Testis (tissue), 2 donors: ENCODE measurements around the gene POLD2.

Source experiments
- POLR2A ChIP-seq: fragments of 450-650 bp; IDR thresholded peaks from one replicate; pipeline ENCODE4 v1.6.1; 2017; ENCODE audit warnings: antibody characterized with exemption, mild to moderate bottlenecking, moderate library complexity
- TF ChIP-seq, protein P1 (sequence below), 3 experiments: fragments of 450-650 bp in 2 of 3; fragments of 200-600 bp in 1 of 3; sonication (generic) in 1 of 3; IDR thresholded peaks; one replicate each; pipeline ENCODE4 v1.5.1; 2016 to 2019; ENCODE audit warnings: antibody characterized with exemption in 3 of 3, mild to moderate bottlenecking in 2 of 3, moderate library complexity in 1 of 3

GRCh38 chr7:44113764-44114354 lies 9.5 kb downstream of the POLD2 start:
- TF ChIP-seq, protein P1, sequence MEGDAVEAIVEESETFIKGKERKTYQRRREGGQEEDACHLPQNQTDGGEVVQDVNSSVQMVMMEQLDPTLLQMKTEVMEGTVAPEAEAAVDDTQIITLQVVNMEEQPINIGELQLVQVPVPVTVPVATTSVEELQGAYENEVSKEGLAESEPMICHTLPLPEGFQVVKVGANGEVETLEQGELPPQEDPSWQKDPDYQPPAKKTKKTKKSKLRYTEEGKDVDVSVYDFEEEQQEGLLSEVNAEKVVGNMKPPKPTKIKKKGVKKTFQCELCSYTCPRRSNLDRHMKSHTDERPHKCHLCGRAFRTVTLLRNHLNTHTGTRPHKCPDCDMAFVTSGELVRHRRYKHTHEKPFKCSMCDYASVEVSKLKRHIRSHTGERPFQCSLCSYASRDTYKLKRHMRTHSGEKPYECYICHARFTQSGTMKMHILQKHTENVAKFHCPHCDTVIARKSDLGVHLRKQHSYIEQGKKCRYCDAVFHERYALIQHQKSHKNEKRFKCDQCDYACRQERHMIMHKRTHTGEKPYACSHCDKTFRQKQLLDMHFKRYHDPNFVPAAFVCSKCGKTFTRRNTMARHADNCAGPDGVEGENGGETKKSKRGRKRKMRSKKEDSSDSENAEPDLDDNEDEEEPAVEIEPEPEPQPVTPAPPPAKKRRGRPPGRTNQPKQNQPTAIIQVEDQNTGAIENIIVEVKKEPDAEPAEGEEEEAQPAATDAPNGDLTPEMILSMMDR (IDR thresholded peaks at IDR 0.05): no peak
- no peak for TF ChIP-seq POLR2A
